Breast epithelium (tissue), 4 donors: ENCODE measurements around the gene HSPA1B. TPM values are rescaled to one million over a fixed set of nuclear protein-coding genes. Genes with fewer than 3 reads are reported as not detected.
"Not testable (repeated sequence)": the region's sequence is repeated elsewhere in the genome, so short reads cannot be mapped to it uniquely, and the experiment has no call there.

Experiments
- DNase-seq, 2 donors: peaks; one replicate each; pipeline ENCODE4 v3.0.0-alpha.2; 2019; ENCODE audit warnings: low spot score in 2 of 2
- H3K27ac ChIP-seq, 2 donors: fragments of 200-600 bp; sonication (generic) in 1 of 2; one replicate each; pipeline ENCODE4 v1.5.1; 2016 to 2019; ENCODE audit warnings: mild to moderate bottlenecking in 1 of 2
- H3K27me3 ChIP-seq, 2 donors: fragments of 200-600 bp; sonication (generic) in 1 of 2; one replicate each; pipeline versions ENCODE4 v1.5.1 to v1.6.0; 2017 to 2019; ENCODE audit warnings: control low read depth in 1 of 2, mild to moderate bottlenecking in 1 of 2
- H3K36me3 ChIP-seq: fragments of 200-600 bp; one replicate; pipeline ENCODE4 v1.5.1; 2019
- H3K4me1 ChIP-seq, 2 donors: fragments of 200-600 bp; sonication (generic); one replicate each; pipeline ENCODE4 v1.5.1; 2016 to 2019; ENCODE audit warnings: control low read depth in 1 of 2
- H3K4me3 ChIP-seq, 3 donors: fragments of 200-600 bp; sonication (generic); 1 replicate in 2 of 3; 2 replicates in 1 of 3; pipeline ENCODE4 v1.5.1; 2016 to 2019; ENCODE audit warnings: mild to moderate bottlenecking in 3 of 3, moderate library complexity in 2 of 3
- H3K9me3 ChIP-seq, 2 donors: fragments of 200-600 bp; sonication (generic) in 1 of 2; one replicate each; pipeline ENCODE4 v1.5.1; 2016 to 2019; ENCODE audit warnings: control low read depth in 1 of 2
- CTCF ChIP-seq, 3 donors: fragments of 450-650 bp; IDR thresholded peaks; one replicate each; pipeline ENCODE4 v1.5.1; 2016 to 2017; ENCODE audit warnings: antibody characterized with exemption in 3 of 3, mild to moderate bottlenecking in 3 of 3, moderate library complexity in 3 of 3
- POLR2A ChIP-seq: fragments of 450-650 bp; IDR thresholded peaks from one replicate; pipeline ENCODE4 v1.6.1; 2016; ENCODE audit warnings: antibody characterized with exemption, mild to moderate bottlenecking, moderate library complexity
- POLR2AphosphoS5 ChIP-seq, 3 donors: sonication (generic); formaldehyde crosslinking; IDR thresholded peaks; one replicate each; pipeline ENCODE4 v1.6.1; 2017; ENCODE audit warnings: antibody characterized with exemption in 3 of 3
- intact Hi-C: fragments of 100-400 bp; cut with DNase I; formaldehyde crosslinking; loops from one replicate; pipeline ENCODE4 v1.15.1; 2023; ENCODE audit warnings: low total_unique reads
- total RNA-seq, 3 donors: library from RNA; depleted of rRNA; stranded (reverse); fragments of >200 nt; gene quantifications; one replicate each; pipeline ENCODE4 v1.1.0, GENCODE V29; 2016

Gene HSPA1B
- total RNA-seq, 3 donors from 2014 or later: 113 to 376 (median 232) TPM

GRCh38 chr6:31821301-31822035 lies 6.1 kb upstream of the HSPA1B start:
- Histone ChIP-seq H3K4me1 (peaks cover 0 to 4% of the 10 kb centered on the region in 2 donors), H3K9me3 (no peaks in the 10 kb centered on the region), H3K27me3 (no peaks in the 10 kb centered on the region), H3K4me3 (peak overlapping the region; percentile 47 to 77 (median 62)), H3K36me3 (no peaks in the 10 kb centered on the region), H3K27ac (peak overlapping the region; percentile 91 to 99)
- no peak for DNase-seq
- intact Hi-C loops: no loop called here
- TF ChIP-seq POLR2AphosphoS5 (IDR thresholded peaks at IDR 0.05) (no peak), CTCF (IDR thresholded peaks at IDR 0.05) (no peak), POLR2A (peak; percentile 28)

GRCh38 chr6:31822036-31822821 lies 5.3 kb upstream of the HSPA1B start:
- TF ChIP-seq POLR2AphosphoS5 (IDR thresholded peaks at IDR 0.05): peak; percentile 92 to 93 (median 93)
- TF ChIP-seq POLR2A: peak; percentile 71
- TF ChIP-seq CTCF (IDR thresholded peaks at IDR 0.05): no peak
- Histone ChIP-seq H3K36me3 (no peaks in the 10 kb centered on the region), H3K27ac (peak overlapping the region; percentile 91 to 99), H3K4me3 (peak overlapping the region; percentile 47 to 77 (median 62)), H3K4me1 (peaks cover 0 to 4% of the 10 kb centered on the region in 2 donors), H3K9me3 (no peaks in the 10 kb centered on the region), H3K27me3 (no peaks in the 10 kb centered on the region)
- DNase-seq: peak; percentile 80 to 87
- intact Hi-C loops: no loop called here

- H3K9me3 ChIP-seq, H3K4me1 ChIP-seq, H3K27me3 ChIP-seq, H3K36me3 ChIP-seq, H3K4me3 ChIP-seq, DNase-seq, intact Hi-C loops: not testable (repeated sequence)
- H3K27ac ChIP-seq: peak overlapping the region; percentile 73 to 99
Measured at GRCh38 chr6:31823592-31824196, 3.8 kb upstream of the HSPA1B start.

GRCh38 chr6:31825553-31825952 lies 2.0 kb upstream of the HSPA1B start:
- Histone ChIP-seq H3K9me3 (no peaks in the 10 kb centered on the region), H3K4me3 (peak overlapping the region in 2 of 3 donors; percentile 66 to 83), H3K36me3 (no peaks in the 10 kb centered on the region), H3K27me3 (no peaks in the 10 kb centered on the region), H3K27ac (peak overlapping the region; percentile 97 to 99), H3K4me1 (peaks cover 0 to 4% of the 10 kb centered on the region in 2 donors)
- no peak for TF ChIP-seq POLR2A
- no peak for TF ChIP-seq CTCF (IDR thresholded peaks at IDR 0.05)
- TF ChIP-seq POLR2AphosphoS5 (IDR thresholded peaks at IDR 0.05): no peak
- intact Hi-C loops: no loop called here
- no peak for DNase-seq

GRCh38 chr6:31826793-31827285 lies 699 bp upstream of the HSPA1B start:
- DNase-seq: peak; percentile 90 to 94
- no peaks in the 10 kb centered on the region for H3K9me3 ChIP-seq
- intact Hi-C loops: no loop called here
- H3K27ac ChIP-seq: peak overlapping the region; percentile 97 to 99
- H3K4me1 ChIP-seq: peaks cover 4% of the 10 kb centered on the region in 2 donors
- peak overlapping the region; percentile 63 to 83 (median 66) for H3K4me3 ChIP-seq
- H3K27me3 ChIP-seq: no peaks in the 10 kb centered on the region
- no peaks in the 10 kb centered on the region for H3K36me3 ChIP-seq
- peak in 1 of 3 donors; percentile 12 for TF ChIP-seq CTCF (IDR thresholded peaks at IDR 0.05)
- TF ChIP-seq POLR2A: peak; percentile 4
- peak in 2 of 3 donors; percentile 57 to 80 for TF ChIP-seq POLR2AphosphoS5 (IDR thresholded peaks at IDR 0.05)
